ENCODE data around the gene PRICKLE4.

Gene PRICKLE4

DNA sequence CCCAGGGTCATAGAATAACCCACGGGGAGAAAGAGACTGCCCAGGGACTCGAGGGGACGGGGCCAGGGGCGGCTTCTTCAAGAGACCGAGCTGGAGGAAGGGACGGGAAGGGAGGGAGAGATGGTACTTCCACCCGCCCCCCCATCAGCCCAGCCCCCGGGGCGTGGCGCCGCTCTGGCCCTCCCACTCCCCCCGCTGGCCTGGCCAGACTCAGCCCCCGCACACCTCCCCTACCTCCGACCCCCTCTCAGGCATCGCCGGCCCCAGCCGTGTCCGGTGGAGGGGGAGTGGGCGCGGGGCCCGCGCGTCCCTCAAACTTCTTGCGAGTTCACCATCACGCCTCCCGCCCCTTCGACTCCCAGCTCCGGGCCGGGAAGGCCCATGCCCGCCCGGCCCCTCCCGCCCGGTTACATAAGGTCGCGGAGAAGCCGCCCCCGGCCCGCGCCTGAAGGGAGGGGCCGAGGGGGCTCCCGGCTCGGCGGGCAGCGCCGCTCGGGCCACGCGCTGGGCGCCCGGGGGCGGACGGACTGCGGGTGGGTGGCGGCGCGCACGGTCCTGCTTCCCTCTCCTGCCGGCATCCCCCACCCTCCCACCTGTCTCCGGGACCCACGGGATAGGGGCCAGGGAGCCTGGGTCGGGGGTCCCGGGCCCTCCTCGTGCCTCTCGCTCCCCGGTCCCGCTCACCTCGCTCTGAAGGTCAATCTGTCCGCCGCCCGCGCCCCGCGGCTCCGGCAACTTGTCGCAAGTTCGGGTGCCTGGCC is 45.7 kb upstream of the PRICKLE4 start:
- no peaks in the 10 kb centered on the region for H3K9me3 ChIP-seq (ENCODE audit: control insufficient read depth, low read length)
- peak overlapping the region in 1 of 2 experiments; percentile 37 for H3K14ac ChIP-seq (ENCODE audit: low read length in 2 of 2)
- peak overlapping the region; percentile 82 for H3K4me2 ChIP-seq (ENCODE audit: low read length, poor library complexity, severe bottlenecking)
- H3K18ac ChIP-seq (ENCODE audit: low read depth in 1 of 2, low read length in 2 of 2): peak overlapping the region; percentile 60 to 61
- peak overlapping the region; percentile 86 for H2BK120ac ChIP-seq (ENCODE audit: low read depth, low read length)
- H3K9ac ChIP-seq (ENCODE audit: low read length): peak overlapping the region; percentile 76
- no peak overlapping the region for H4K8ac ChIP-seq (ENCODE audit: low read length)
- H3K4ac ChIP-seq (ENCODE audit: low read depth in 1 of 2, low read length in 2 of 2): peak overlapping the region in 1 of 2 experiments; percentile 71
- H3K27me3 ChIP-seq (ENCODE audit: control insufficient read depth in 1 of 2, insufficient read depth in 1 of 2, low read length in 2 of 2): peaks cover 0 to 11% of the 10 kb centered on the region in 2 experiments
- H2BK12ac ChIP-seq (ENCODE audit: low read length in 2 of 2): peak overlapping the region; percentile 10 to 62
- peaks cover 35% of the 10 kb centered on the region for H3K4me1 ChIP-seq (ENCODE audit: control insufficient read depth, insufficient read depth, low read depth, low read length)
- H2BK15ac ChIP-seq (ENCODE audit: low read depth, poor library complexity, severe bottlenecking): peak overlapping the region; percentile 88
- H3K27ac ChIP-seq (ENCODE audit: low read length, poor library complexity, severe bottlenecking): peak overlapping the region; percentile 95
- H3K4me3 ChIP-seq (ENCODE audit: insufficient read depth in 1 of 2, low read depth in 1 of 2, low read length in 2 of 2): peak overlapping the region; percentile 80 to 82
- WGBS: under 1% methylated on average over 56 of the region's 76 CpGs
- H2AFZ ChIP-seq (ENCODE audit: low read depth, low read length): peak overlapping the region; percentile 60
- H4K91ac ChIP-seq (ENCODE audit: low read length): peak overlapping the region; percentile 54
- peak overlapping the region in 1 of 2 experiments; percentile 57 for H3K23ac ChIP-seq (ENCODE audit: low read length in 2 of 2)
- peak; percentile 87 for DNase-seq
- no peaks in the 10 kb centered on the region for H3K36me3 ChIP-seq (ENCODE audit: control insufficient read depth in 1 of 2, insufficient read depth in 2 of 2, low read depth in 1 of 2, low read length in 2 of 2)
- peak overlapping the region; percentile 45 for H2BK5ac ChIP-seq (ENCODE audit: low read depth, low read length, poor library complexity, severe bottlenecking)
- H2AK5ac ChIP-seq (ENCODE audit: low read length, severe bottlenecking): no peak overlapping the region
- H3K79me1 ChIP-seq (replicated peaks; ENCODE audit: low read length, poor library complexity, severe bottlenecking): peaks cover 6% of the 10 kb centered on the region

DNA sequence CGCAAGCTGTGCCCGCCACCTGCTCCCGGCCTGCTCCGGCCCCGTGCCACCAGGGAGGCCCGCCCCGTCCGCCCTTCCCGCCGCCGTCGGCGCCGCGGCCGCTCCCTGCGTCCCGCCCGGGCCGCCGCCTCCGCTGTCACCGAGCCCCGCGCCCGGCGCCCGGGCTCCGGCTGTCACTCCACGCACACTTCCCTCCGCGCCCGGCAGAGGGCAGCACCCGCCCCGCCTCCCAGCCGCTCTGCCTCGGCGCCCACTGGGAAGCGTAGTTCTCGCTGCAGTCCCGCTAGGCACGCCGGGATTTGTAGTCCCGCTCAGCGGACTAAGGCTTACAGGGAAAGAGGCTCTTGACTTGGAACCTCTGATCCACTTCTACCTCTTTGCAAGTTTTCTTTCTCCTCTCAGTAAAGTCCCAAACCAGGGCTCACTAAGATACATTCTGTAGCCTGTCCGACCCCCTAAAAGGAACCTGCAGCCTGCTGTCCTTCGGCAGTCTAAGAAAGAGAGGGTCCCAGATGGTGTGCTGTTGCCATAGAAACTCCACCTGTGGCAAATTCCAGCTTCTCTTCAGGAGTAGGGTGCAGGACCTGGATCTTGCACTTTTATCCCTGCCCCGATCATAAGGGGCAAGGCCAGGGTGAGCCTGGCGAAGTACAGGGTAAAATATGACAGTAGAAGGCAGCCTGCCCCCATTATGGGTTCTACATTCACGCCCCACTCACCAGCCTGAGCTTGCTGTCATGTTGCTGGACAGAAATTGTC is 45.0 kb upstream of the PRICKLE4 start, which contains the start of gene TFEB:
TFEB (minus strand) TSS at position 182 of the 759 bp plus-strand sequence. CDS start 44,395 bp downstream, outside the sequence.
- peaks cover 31% of the 10 kb centered on the region for H3K4me1 ChIP-seq (ENCODE audit: control insufficient read depth, insufficient read depth, low read depth, low read length)
- H3K4ac ChIP-seq (ENCODE audit: low read depth in 1 of 2, low read length in 2 of 2): peak within 1 kb of the TSS in 1 of 2 experiments; percentile 71
- peak within 1 kb of the TSS in 1 of 2 experiments; percentile 57 for H3K23ac ChIP-seq (ENCODE audit: low read length in 2 of 2)
- H2BK15ac ChIP-seq (ENCODE audit: low read depth, poor library complexity, severe bottlenecking): peak within 1 kb of the TSS; percentile 88
- H3K27me3 ChIP-seq (ENCODE audit: control insufficient read depth in 1 of 2, insufficient read depth in 1 of 2, low read length in 2 of 2): peaks cover 0 to 19% of the 10 kb centered on the region in 2 experiments
- H2BK12ac ChIP-seq (ENCODE audit: low read length in 2 of 2): peak within 1 kb of the TSS; percentile 10 to 62
- no peaks in the 10 kb centered on the region for H3K36me3 ChIP-seq (ENCODE audit: control insufficient read depth in 1 of 2, insufficient read depth in 2 of 2, low read depth in 1 of 2, low read length in 2 of 2)
- H2AK5ac ChIP-seq (ENCODE audit: low read length, severe bottlenecking): no peak within 1 kb of the TSS
- H3K4me2 ChIP-seq (ENCODE audit: low read length, poor library complexity, severe bottlenecking): peak within 1 kb of the TSS; percentile 82
- DNase-seq: peak; percentile 91
- peak within 1 kb of the TSS; percentile 80 to 82 for H3K4me3 ChIP-seq (ENCODE audit: insufficient read depth in 1 of 2, low read depth in 1 of 2, low read length in 2 of 2)
- peak within 1 kb of the TSS; percentile 95 for H3K27ac ChIP-seq (ENCODE audit: low read length, poor library complexity, severe bottlenecking)
- no peaks in the 10 kb centered on the region for H3K9me3 ChIP-seq (ENCODE audit: control insufficient read depth, low read length)
- peak within 1 kb of the TSS; percentile 12 for H4K8ac ChIP-seq (ENCODE audit: low read length)
- peak within 1 kb of the TSS; percentile 76 for H3K9ac ChIP-seq (ENCODE audit: low read length)
- H3K18ac ChIP-seq (ENCODE audit: low read depth in 1 of 2, low read length in 2 of 2): peak within 1 kb of the TSS; percentile 60 to 61
- peak within 1 kb of the TSS in 1 of 2 experiments; percentile 37 for H3K14ac ChIP-seq (ENCODE audit: low read length in 2 of 2)
- peak within 1 kb of the TSS; percentile 86 for H2BK120ac ChIP-seq (ENCODE audit: low read depth, low read length)
- 8% methylated on average over 50 of the region's 50 CpGs for WGBS
- peaks cover 4% of the 10 kb centered on the region for H3K79me1 ChIP-seq (replicated peaks; ENCODE audit: low read length, poor library complexity, severe bottlenecking)
- peak within 1 kb of the TSS; percentile 45 for H2BK5ac ChIP-seq (ENCODE audit: low read depth, low read length, poor library complexity, severe bottlenecking)
- peak within 1 kb of the TSS; percentile 54 for H4K91ac ChIP-seq (ENCODE audit: low read length)
- peak within 1 kb of the TSS; percentile 60 for H2AFZ ChIP-seq (ENCODE audit: low read depth, low read length)

DNA sequence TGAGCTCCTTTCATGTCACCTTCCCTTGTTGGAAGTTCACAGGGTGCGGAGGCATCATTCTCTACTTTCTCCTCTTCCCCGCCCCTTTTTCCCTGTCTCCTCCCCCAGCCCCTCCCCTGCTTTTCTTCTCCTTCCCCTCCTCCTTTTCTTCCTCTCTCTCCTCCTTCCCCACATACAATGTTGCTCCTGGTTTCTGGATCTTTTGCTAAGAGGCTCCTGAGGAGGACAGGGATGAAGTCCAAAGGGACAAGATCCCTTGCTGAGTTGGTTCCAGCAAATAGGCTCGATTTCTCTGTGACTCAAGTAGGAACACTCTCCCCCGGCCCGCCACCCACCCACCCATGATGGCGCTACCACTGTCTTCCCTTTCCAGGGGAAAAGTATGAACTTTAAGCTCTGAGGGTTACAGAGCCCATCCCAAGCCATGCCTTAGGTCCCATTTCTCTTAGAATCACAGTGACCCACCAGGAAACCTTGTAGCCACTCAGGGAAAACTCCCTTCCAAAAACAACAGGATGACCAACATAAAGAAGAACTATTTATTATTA is 44.3 kb upstream of the PRICKLE4 start:
- H2AK5ac ChIP-seq (ENCODE audit: low read length, severe bottlenecking): no peak overlapping the region
- H3K79me1 ChIP-seq (replicated peaks; ENCODE audit: low read length, poor library complexity, severe bottlenecking): peaks cover 2% of the 10 kb centered on the region
- H3K27me3 ChIP-seq (ENCODE audit: control insufficient read depth in 1 of 2, insufficient read depth in 1 of 2, low read length in 2 of 2): peaks cover 0 to 23% of the 10 kb centered on the region in 2 experiments
- no peak overlapping the region for H2BK12ac ChIP-seq (ENCODE audit: low read length in 2 of 2)
- no peak overlapping the region for H3K4ac ChIP-seq (ENCODE audit: low read depth in 1 of 2, low read length in 2 of 2)
- DNase-seq: no peak
- no peak overlapping the region for H2BK120ac ChIP-seq (ENCODE audit: low read depth, low read length)
- no peaks in the 10 kb centered on the region for H3K36me3 ChIP-seq (ENCODE audit: control insufficient read depth in 1 of 2, insufficient read depth in 2 of 2, low read depth in 1 of 2, low read length in 2 of 2)
- H3K4me3 ChIP-seq (ENCODE audit: insufficient read depth in 1 of 2, low read depth in 1 of 2, low read length in 2 of 2): no peak overlapping the region
- no peak overlapping the region for H3K23ac ChIP-seq (ENCODE audit: low read length in 2 of 2)
- H3K27ac ChIP-seq (ENCODE audit: low read length, poor library complexity, severe bottlenecking): no peak overlapping the region
- H3K4me1 ChIP-seq (ENCODE audit: control insufficient read depth, insufficient read depth, low read depth, low read length): peaks cover 26% of the 10 kb centered on the region
- H3K18ac ChIP-seq (ENCODE audit: low read depth in 1 of 2, low read length in 2 of 2): no peak overlapping the region
- H3K14ac ChIP-seq (ENCODE audit: low read length in 2 of 2): no peak overlapping the region
- no peak overlapping the region for H4K8ac ChIP-seq (ENCODE audit: low read length)
- H3K9me3 ChIP-seq (ENCODE audit: control insufficient read depth, low read length): no peaks in the 10 kb centered on the region
- no peak overlapping the region for H4K91ac ChIP-seq (ENCODE audit: low read length)
- no peak overlapping the region for H2BK15ac ChIP-seq (ENCODE audit: low read depth, poor library complexity, severe bottlenecking)
- no peak overlapping the region for H2AFZ ChIP-seq (ENCODE audit: low read depth, low read length)
- 82% methylated on average over 6 of the region's 6 CpGs for WGBS
- H3K9ac ChIP-seq (ENCODE audit: low read length): no peak overlapping the region
- H3K4me2 ChIP-seq (ENCODE audit: low read length, poor library complexity, severe bottlenecking): no peak overlapping the region
- H2BK5ac ChIP-seq (ENCODE audit: low read depth, low read length, poor library complexity, severe bottlenecking): no peak overlapping the region
